Measurements from ENCODE around the gene CHRNB2. TPM values are rescaled to one million over a fixed set of nuclear protein-coding genes. Genes with fewer than 3 reads are reported as not detected.
"Not testable (repeated sequence)": the region's sequence is repeated elsewhere in the genome, so short reads cannot be mapped to it uniquely, and the experiment has no call there.

Gene CHRNB2
- total and polyA plus RNA-seq, 2 of the 8 experiments (the other 6 are each of a cell fraction or from before 2014, with no cell fraction given): 3.1 to 4.1 TPM

- TF ChIP-seq NRF1 (IDR thresholded peaks at IDR 0.05; ENCODE audit: low read depth, low read length): no peak
These were observed 38.3 kb upstream of the CHRNB2 start (continued) for GRCh38 chr1:154529308-154529707.

- H2BK20ac ChIP-seq (ENCODE audit: low read length); FAIRE-seq; H2AK5ac ChIP-seq (ENCODE audit: low read depth, low read length); H3K4ac ChIP-seq (replicated peaks; ENCODE audit: insufficient read length, low read depth, low read length); H3K27me3 ChIP-seq (replicated peaks in 1 of 4; ENCODE audit: control insufficient read depth in 3 of 4, extremely low read depth in 1 of 4, insufficient read depth in 3 of 4, low read length in 3 of 4); H3K9me3 ChIP-seq (ENCODE audit: insufficient read depth in 2 of 2, low read depth in 1 of 2, low read length in 1 of 2); H4K20me1 ChIP-seq (replicated peaks in 1 of 2; ENCODE audit: control insufficient read depth in 1 of 2, insufficient read depth in 2 of 2, low read length in 2 of 2); H2AFZ ChIP-seq (ENCODE audit: low read length); H3K23ac ChIP-seq (ENCODE audit: insufficient read length); H3K27ac ChIP-seq (ENCODE audit: low read depth, low read length); H3K56ac ChIP-seq (replicated peaks; ENCODE audit: insufficient read length, low read depth, low read length); H2BK120ac ChIP-seq (replicated peaks; ENCODE audit: low read depth, low read length); H4K5ac ChIP-seq (ENCODE audit: insufficient read length, low read depth, low read length); H3K79me2 ChIP-seq (ENCODE audit: control insufficient read depth in 1 of 2, insufficient read depth in 2 of 2, low read length in 2 of 2); H3K4me3 ChIP-seq (ENCODE audit: extremely low read depth in 1 of 4, insufficient read depth in 2 of 4, low read depth in 3 of 4, low read length in 4 of 4); H3K9ac ChIP-seq (replicated peaks in 1 of 4; ENCODE audit: extremely low read depth in 1 of 4, low read depth in 3 of 4, low read length in 3 of 4); H4K91ac ChIP-seq (replicated peaks; ENCODE audit: insufficient read length, low read length); H3K18ac ChIP-seq (ENCODE audit: extremely low read depth, low read length); H3K36me3 ChIP-seq (ENCODE audit: control insufficient read depth in 2 of 4, insufficient read depth in 4 of 4, low read length in 3 of 4); H3K4me2 ChIP-seq (ENCODE audit: insufficient read depth in 1 of 2, low read depth in 2 of 2, low read length in 2 of 2); DNase-seq (ENCODE audit: low read depth in 1 of 2, low spot score in 2 of 2); H2BK5ac ChIP-seq (ENCODE audit: low read depth, low read length); H3K79me1 ChIP-seq (ENCODE audit: low read depth, low read length); H4K8ac ChIP-seq (ENCODE audit: extremely low read depth, insufficient read depth, low read length); H2BK15ac ChIP-seq (ENCODE audit: low read length); H2BK12ac ChIP-seq (ENCODE audit: low read depth, low read length); H3K4me1 ChIP-seq (replicated peaks in 1 of 4; ENCODE audit: control insufficient read depth in 3 of 4, insufficient read depth in 4 of 4, low read length in 3 of 4); H3K23me2 ChIP-seq (ENCODE audit: low read depth, low read length); H3K14ac ChIP-seq (ENCODE audit: insufficient read length): not testable (repeated sequence)
- POLR2A ChIA-PET (ENCODE audit: partially characterized antibody): interaction anchor here (0.6 to 0.8 kb wide), 2 partner anchors 9 to 461 kb away, joined by 3 to 4 read pairs; no protein-coding TSS in a partner anchor
- CTCF ChIA-PET (ENCODE audit: partially characterized antibody): interaction anchor here (0.7 to 6.9 kb wide), 7 partner anchors 11 to 52 kb away, joined by 3 to 63 read pairs (median 4); no protein-coding TSS in a partner anchor
- 92% methylated on average over 13 of the region's 13 CpGs; no CpG with 5 or more reads in 1 of the 2 experiments for WGBS, 2 experiments (ENCODE audit: extremely low coverage in 1 of 2, insufficient coverage in 1 of 2, insufficient read length in 1 of 2, insufficient replicate concordance in 2 of 2, low coverage in 1 of 2, low lambda C conversion rate in 2 of 2, missing lambda C conversion rate in 1 of 2)
These were observed 35.6 kb upstream of the CHRNB2 start for GRCh38 chr1:154531950-154532349.

All from H1 (cell line).